Activated B cell treated with CpG ODN at 0.5 μM for 24 hours (primary cell): Measurements from ENCODE around the gene LRP2BP. TPM values are rescaled to one million over a fixed set of nuclear protein-coding genes. Genes with fewer than 3 reads are reported as not detected.

ENCODE experiments used
- ATAC-seq: fragments of 200-7000 bp; cut with Tn5 transposase; one replicate; pipeline ENCODE4 v1.10.0; 2021; ENCODE audit warnings: low read depth, mild to moderate bottlenecking, moderate library complexity
- CTCF ChIA-PET: fragments of 350-600 bp; sonication (Branson Sonifier 250); formaldehyde crosslinking; loops from one replicate; lab custom pipeline; 2021; ENCODE audit warnings: antibody characterized with exemption; lab: Charles Lee
- POLR2A ChIA-PET: fragments of 350-600 bp; sonication (Branson Sonifier 250); formaldehyde crosslinking; loops from one replicate; lab custom pipeline; 2021; ENCODE audit warnings: antibody characterized with exemption; lab: Charles Lee
- DNase-seq: peaks from one replicate; pipeline ENCODE4 v3.0.0; 2022
- H3K27ac Mint-ChIP-seq: one replicate; pipeline ENCODE4 v1.8.0; 2020; ENCODE audit warnings: mixed read lengths
- H3K27me3 Mint-ChIP-seq: one replicate; pipeline ENCODE4 v1.8.0; 2021; ENCODE audit warnings: mixed read lengths
- H3K36me3 Mint-ChIP-seq: one replicate; pipeline ENCODE4 v1.8.0; 2021; ENCODE audit warnings: low read depth, mixed read lengths
- H3K4me1 Mint-ChIP-seq: one replicate; pipeline ENCODE4 v1.8.0; 2021; ENCODE audit warnings: mixed read lengths
- H3K4me3 Mint-ChIP-seq: one replicate; pipeline ENCODE4 v1.8.0; 2020; ENCODE audit warnings: mild to moderate bottlenecking, mixed read lengths
- H3K9me3 Mint-ChIP-seq: one replicate; pipeline ENCODE4 v1.8.0; 2020; ENCODE audit warnings: mixed read lengths
- CTCF ChIP-seq: fragments of 200-600 bp; IDR thresholded peaks from one replicate; pipeline ENCODE4 v1.8.0; 2022; ENCODE audit warnings: antibody characterized with exemption, mild to moderate bottlenecking
- intact Hi-C: fragments of 100-400 bp; cut with micrococcal nuclease; formaldehyde crosslinking; loops from one replicate; pipeline ENCODE4 v1.15.1; 2024
- total RNA-seq: library from RNA; stranded (reverse); gene quantifications from 2 replicates; pipeline ENCODE4 v1.2.3, GENCODE V29; 2022

The LRP2BP gene
- total RNA-seq, 1 donor from 2014 or later = 0.75 TPM

GRCh38 chr4:185396724-185397385, 1.1 kb upstream of the LRP2BP start, which contains the start of gene ANKRD37:
Gene ANKRD37 (plus strand): TSS chr4:185396841. CDS start chr4:185396924, 83 bp downstream.
- H3K4me3 Mint-ChIP-seq = peak within 1 kb of the TSS; percentile 94
- peaks cover 63% of the 10 kb centered on the region for H3K4me1 Mint-ChIP-seq
- peak within 1 kb of the TSS; percentile 94 for H3K27ac Mint-ChIP-seq
- intact Hi-C loops = loop anchor here (1.0 to 10.0 kb wide), 11 partner anchors 8 to 1738 kb away; partner anchors contain the start of genes CASP3, CCDC110, CENPU and IRF2
- ChIA-PET POLR2A (interaction anchor here (0.5 to 4.7 kb wide), 21 partner anchors 9 to 541 kb away, joined by 3 to 46 read pairs (median 6); partner anchors contain the start of genes SLC25A4, SNX25 and UFSP2), CTCF (no interaction called here)
- peaks cover 32% of the 10 kb centered on the region for H3K36me3 Mint-ChIP-seq
- no peak for TF ChIP-seq CTCF
- ATAC-seq (no peak), DNase-seq (peak; percentile 18)
- H3K9me3 Mint-ChIP-seq = no peaks in the 10 kb centered on the region
- H3K27me3 Mint-ChIP-seq = no peaks in the 10 kb centered on the region

GRCh38 chr4:185395956-185396723, 416 bp upstream of the LRP2BP start:
- peak overlapping the region; percentile 94 for H3K4me3 Mint-ChIP-seq
- peak; percentile 89 for ATAC-seq
- ChIA-PET CTCF (no interaction called here), POLR2A (interaction anchor here (0.5 to 4.7 kb wide), 25 partner anchors 7 to 540 kb away, joined by 3 to 46 read pairs (median 5); partner anchors contain the start of genes SLC25A4, SNX25 and UFSP2)
- peaks cover 26% of the 10 kb centered on the region for H3K36me3 Mint-ChIP-seq
- H3K27ac Mint-ChIP-seq = peak overlapping the region; percentile 94
- H3K9me3 Mint-ChIP-seq = no peaks in the 10 kb centered on the region
- intact Hi-C loops = loop anchor here (1.0 to 10.0 kb wide), 12 partner anchors 9 to 1737 kb away; partner anchors contain the start of genes CASP3, CCDC110, CENPU and IRF2
- H3K27me3 Mint-ChIP-seq = no peaks in the 10 kb centered on the region
- no peak for TF ChIP-seq CTCF
- peak; percentile 98 for DNase-seq
- H3K4me1 Mint-ChIP-seq = peaks cover 63% of the 10 kb centered on the region

- Mint-ChIP-seq H3K4me3 (peak overlapping the region; percentile 94), H3K4me1 (peaks cover 63% of the 10 kb centered on the region), H3K36me3 (peaks cover 14% of the 10 kb centered on the region), H3K9me3 (no peaks in the 10 kb centered on the region), H3K27ac (peak overlapping the region; percentile 94), H3K27me3 (no peaks in the 10 kb centered on the region)
- DNase-seq = no peak
- TF ChIP-seq CTCF = no peak
- intact Hi-C loops = loop anchor here (1.0 to 10.0 kb wide), 3 partner anchors 185 to 662 kb away; partner anchors contain the start of genes CENPU and SNX25
- ATAC-seq = no peak
- ChIA-PET CTCF (interaction anchor here (1.0 to 1.1 kb wide), 3 partner anchors 8 to 204 kb away, joined by 3 to 4 read pairs (median 4); no protein-coding TSS in a partner anchor), POLR2A (interaction anchor here (0.9 to 4.7 kb wide), 10 partner anchors 9 to 193 kb away, joined by 3 to 46 read pairs (median 9); partner anchors contain the start of genes SNX25 and UFSP2)
Measured at GRCh38 chr4:185394568-185395237, 1.0 kb downstream of the LRP2BP start.

GRCh38 chr4:185392156-185392555, 3.6 kb downstream of the LRP2BP start:
- Mint-ChIP-seq H3K27me3 (no peaks in the 10 kb centered on the region), H3K9me3 (no peaks in the 10 kb centered on the region), H3K4me3 (no peak overlapping the region), H3K4me1 (peaks cover 38% of the 10 kb centered on the region), H3K36me3 (peaks cover 2% of the 10 kb centered on the region), H3K27ac (peak overlapping the region; percentile 1)
- POLR2A ChIA-PET = interaction anchor here (1.1 to 2.0 kb wide), 2 partner anchors 13 to 34 kb away, joined by 3 to 5 read pairs; partner anchors contain the start of gene UFSP2
- no peak for TF ChIP-seq CTCF
- intact Hi-C loops = loop anchor here (10.0 kb wide), 1 partner anchor 537 kb away; no protein-coding TSS in a partner anchor
- DNase-seq (no peak), ATAC-seq (no peak)
- CTCF ChIA-PET = no interaction called here
